K562 (cell line): ENCODE results near the gene SRSF6. TPM values are rescaled to one million over a fixed set of nuclear protein-coding genes. Genes with fewer than 3 reads are reported as not detected.

Experiments
- ATAC-seq: fragments of 200-7000 bp; cut with Tn5 transposase; 3 replicates; pipeline ENCODE4 v1.9.1; 2020; ENCODE audit warnings: moderate library complexity
- BruUV-seq: library from RNA; stranded (reverse); fragments of 400-500 nt; replicated peaks from 2 replicates; lab custom pipeline; 2021; lab: Mats Ljungman, UMichigan
- CTCF ChIA-PET: fragments of 300-600 bp; formaldehyde crosslinking; extraction: SDS; loops from one replicate; lab custom pipeline; 2021; ENCODE audit warnings: low intra/inter-chr PET ratio; lab: Yijun Ruan, JAX
- POLR2A ChIA-PET: fragments of 300-600, 350-650 bp; sonication (Branson Sonifier 250); formaldehyde crosslinking; extraction: SDS; loops from one replicate; lab custom pipeline; 2021; ENCODE audit warnings: antibody characterized with exemption, inconsistent platforms; lab: Yijun Ruan, JAX
- DNase-seq, 4 experiments: peaks; one replicate each; pipeline versions ENCODE4 v3.0.0 to v3.0.0-alpha.2; 2011 to 2018; ENCODE audit warnings: low spot score in 3 of 4, mixed read lengths in 3 of 4; ENCODE audit errors: extremely low read depth in 1 of 4
- FAIRE-seq: peaks from 2 replicates; lab custom pipeline; 2011; peaks lifted over from hg19 to GRCh38; lab: Jason Lieb, UNC
- H2AFZ ChIP-seq: 2 replicates; pipeline ENCODE4 v1.6.0; 2011; ENCODE audit warnings: low read depth, low read length, control low read depth, inconsistent platforms
- H3K27ac ChIP-seq: fragments of 200-600 bp; 3 replicates; pipeline ENCODE4 v1.8.0; 2011; ENCODE audit warnings: low read depth, mild to moderate bottlenecking, control low read depth, inconsistent platforms, low read length, moderate library complexity, mixed read lengths; ENCODE audit errors: extremely low read depth
- H3K27me3 ChIP-seq, 2 experiments: fragments of 300-600 bp in 1 of 2; 2 replicates in 1 of 2; 3 replicates in 1 of 2; pipeline versions ENCODE4 v1.6.0 to v1.8.0; 2011; ENCODE audit warnings: inconsistent platforms in 2 of 2, low read length in 2 of 2, mild to moderate bottlenecking in 1 of 2, mixed read lengths in 1 of 2, moderate library complexity in 1 of 2; ENCODE audit not compliant: control insufficient read depth in 2 of 2, insufficient read depth in 2 of 2
- H3K36me3 ChIP-seq: fragments of 300-600 bp; 3 replicates; pipeline ENCODE4 v1.8.0; 2011; ENCODE audit warnings: mild to moderate bottlenecking, low read length, inconsistent platforms; ENCODE audit not compliant: control insufficient read depth, insufficient read depth
- H3K4me1 ChIP-seq, 2 experiments: fragments of 200-600 bp in 1 of 2; replicated peaks in 1 of 2; 2 replicates in 1 of 2; 3 replicates in 1 of 2; pipeline versions ENCODE4 v1.5.1 to v1.8.0; 2011; ENCODE audit warnings: inconsistent platforms in 2 of 2, low read length in 2 of 2, mild to moderate bottlenecking in 1 of 2, mixed read lengths in 1 of 2, moderate library complexity in 1 of 2; ENCODE audit not compliant: control insufficient read depth in 2 of 2, insufficient read depth in 2 of 2
- H3K4me2 ChIP-seq: 2 replicates; pipeline ENCODE4 v1.6.1; 2011; ENCODE audit warnings: low read length, control low read depth, inconsistent platforms, mixed read lengths; ENCODE audit not compliant: insufficient read depth
- H3K4me3 ChIP-seq: fragments of 200-600 bp; sonication (generic), shearing (Covaris generic); 2 replicates; pipeline ENCODE4 v1.5.1; 2016; ENCODE audit warnings: control low read depth, inconsistent platforms
- H3K79me2 ChIP-seq: fragments of 200-600 bp; 3 replicates; pipeline ENCODE4 v1.8.0; 2011; ENCODE audit warnings: low read length, inconsistent platforms; ENCODE audit not compliant: control insufficient read depth, insufficient read depth
- H3K9ac ChIP-seq, 2 experiments: 2 replicates each; pipeline versions ENCODE4 v1.6.0 to v1.6.1; 2011; ENCODE audit warnings: low read depth in 2 of 2, low read length in 2 of 2, control low read depth in 1 of 2, inconsistent platforms in 1 of 2, mild to moderate bottlenecking in 1 of 2, mixed read lengths in 1 of 2; ENCODE audit not compliant: insufficient read depth in 1 of 2
- H3K9me1 ChIP-seq: one replicate; pipeline ENCODE4 v1.6.0; 2011; ENCODE audit warnings: inconsistent platforms, mild to moderate bottlenecking, low read length, moderate library complexity; ENCODE audit not compliant: control insufficient read depth, insufficient read depth
- H3K9me3 ChIP-seq: replicated peaks from 2 replicates; pipeline ENCODE4 v1.5.1; 2011; ENCODE audit warnings: low read depth, low read length, inconsistent platforms; ENCODE audit not compliant: control insufficient read depth, insufficient read depth
- H4K20me1 ChIP-seq: replicated peaks from 2 replicates; pipeline ENCODE4 v1.6.1; 2011; ENCODE audit warnings: low read length, inconsistent platforms, mixed read lengths; ENCODE audit not compliant: control insufficient read depth, insufficient read depth
- PCBP2 ChIP-seq: fragments of 200-400 bp; formaldehyde crosslinking; IDR thresholded peaks from 2 replicates; pipeline ENCODE4 v1.6.1; 2018; ENCODE audit warnings: low read length, low read depth, mild to moderate bottlenecking, moderate library complexity; ENCODE audit not compliant: poor library complexity, severe bottlenecking
- POLR2G ChIP-seq: fragments of 200-400 bp; formaldehyde crosslinking; IDR thresholded peaks from 2 replicates; pipeline ENCODE4 v1.6.1; 2017; ENCODE audit warnings: low read depth, mild to moderate bottlenecking, antibody characterized with exemption, low read length, moderate library complexity
- WGBS: fragments of 100-300 bp; shearing (Covaris generic); methylation state at CpG from one replicate; pipeline ENCODE4 v1.1.6; 2016; ENCODE audit warnings: low coverage, mixed read lengths; ENCODE audit not compliant: insufficient coverage; ENCODE audit errors: missing lambda C conversion rate; 5-methylcytosine and 5-hydroxymethylcytosine counted together
- in situ Hi-C: fragments of 300-500 bp; cut with MboI; formaldehyde crosslinking; loops from 4 replicates; pipeline ENCODE4 v1.15.0; 2018; ENCODE audit warnings: inconsistent platforms, mixed read lengths
- intact Hi-C: fragments of 100-400 bp; cut with micrococcal nuclease; formaldehyde crosslinking; loops from 2 replicates; pipeline ENCODE4 v1.14.2; 2022
- polyA plus RNA-seq, 8 experiments: library from polyadenylated mRNA; depleted of rRNA in 4 of 8; stranded (reverse) in 5 of 8; unstranded in 3 of 8; fragments of >200 nt; fragmentation: Nextera tagmentation in 2 of 8; fragmentation: Illumina TruSeq in 1 of 8; extraction: Ambion mirVana in 2 of 8; extraction: Trizol in 1 of 8; gene quantifications; 2 replicates each; pipeline versions ENCODE4 v1.2.1 to v1.2.3, GENCODE V29; 2011 to 2014; ENCODE audit warnings: inconsistent platforms in 1 of 8, missing spikeins in 1 of 8
- total RNA-seq, 7 experiments: library from RNA; depleted of rRNA in 6 of 7; stranded (reverse); fragments of >200 nt in 6 of 7; fragmentation: Illumina TruSeq in 2 of 7; extraction: Trizol in 2 of 7; gene quantifications; 2 replicates each; pipeline versions ENCODE4 v1.2.1 to v1.2.3, GENCODE V29; 2011 to 2021; ENCODE audit warnings: low replicate concordance in 1 of 7
- TF ChIP-seq, protein P1 (sequence below): fragments of 250-450 bp; sonication (Bioruptor Pico); IDR thresholded peaks from 2 replicates; pipeline ENCODE4 v1.9.0; 2021; ENCODE audit warnings: mild to moderate bottlenecking
- TF ChIP-seq, protein P2 (sequence below): fragments of 450-650 bp; formaldehyde crosslinking; IDR thresholded peaks from 2 replicates; pipeline ENCODE4 v1.4.0; 2020; ENCODE audit warnings: mild to moderate bottlenecking, moderate library complexity

Gene SRSF6
- total and polyA plus RNA-seq, 9 of the 15 experiments (the other 6 are each of a cell fraction or from before 2014, with no cell fraction given): 52.4 to 165 (median 117) TPM

DNA sequence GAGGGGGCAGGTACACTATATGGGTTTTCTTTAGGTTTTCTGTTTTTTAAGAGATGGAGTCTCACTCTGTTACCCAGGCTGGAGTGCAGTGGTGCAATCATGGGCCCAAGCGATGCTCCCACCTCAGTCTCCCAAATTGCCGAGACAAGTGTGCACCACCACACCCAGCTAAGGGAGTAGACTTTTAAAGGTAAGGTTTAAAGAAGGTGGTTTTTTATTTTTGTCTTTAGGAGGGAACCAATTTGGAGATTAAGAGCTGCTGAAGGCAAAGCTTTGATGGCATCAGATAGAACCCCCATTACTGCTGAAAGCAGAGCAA is 7.9 kb downstream of the SRSF6 start:
- Histone ChIP-seq H3K27ac (no peak overlapping the region), H3K4me1 (peaks cover 0 to 3% of the 10 kb centered on the region in 2 experiments; a peak in 1 of 5 replicates), H3K4me3 (no peak overlapping the region), H2AFZ (no peak overlapping the region), H3K79me2 (peaks cover 24% of the 10 kb centered on the region), H3K36me3 (peaks cover 56% of the 10 kb centered on the region), H3K27me3 (no peaks in the 10 kb centered on the region), H3K9ac (no peak overlapping the region), H3K9me1 (peaks cover 4% of the 10 kb centered on the region), H3K9me3 (no peaks in the 10 kb centered on the region), H3K4me2 (no peak overlapping the region), H4K20me1 (0 out of 2 replicates have a peak, but pooled peaks cover 4% of the 10 kb centered on the region)
- DNase-seq (no peak), ATAC-seq (peak; percentile 40), FAIRE-seq (no peak)
- in situ Hi-C loops (no loop called here), intact Hi-C loops (no loop called here)
- BruUV-seq: no TSS peak
- TF ChIP-seq, protein P1, sequence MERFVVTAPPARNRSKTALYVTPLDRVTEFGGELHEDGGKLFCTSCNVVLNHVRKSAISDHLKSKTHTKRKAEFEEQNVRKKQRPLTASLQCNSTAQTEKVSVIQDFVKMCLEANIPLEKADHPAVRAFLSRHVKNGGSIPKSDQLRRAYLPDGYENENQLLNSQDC: no peak
- 0 out of 2 replicates have a peak, but pooled peaks have one; percentile 1 for TF ChIP-seq POLR2G
- ChIA-PET CTCF (no interaction called here), POLR2A (interaction anchor here (0.6 to 3.6 kb wide), 15 partner anchors 8 to 469 kb away, joined by 3 to 34 read pairs (median 4); partner anchors contain the start of genes IFT52 and SRSF6)
- 92% methylated on average over 2 of the region's 2 CpGs for WGBS

DNA sequence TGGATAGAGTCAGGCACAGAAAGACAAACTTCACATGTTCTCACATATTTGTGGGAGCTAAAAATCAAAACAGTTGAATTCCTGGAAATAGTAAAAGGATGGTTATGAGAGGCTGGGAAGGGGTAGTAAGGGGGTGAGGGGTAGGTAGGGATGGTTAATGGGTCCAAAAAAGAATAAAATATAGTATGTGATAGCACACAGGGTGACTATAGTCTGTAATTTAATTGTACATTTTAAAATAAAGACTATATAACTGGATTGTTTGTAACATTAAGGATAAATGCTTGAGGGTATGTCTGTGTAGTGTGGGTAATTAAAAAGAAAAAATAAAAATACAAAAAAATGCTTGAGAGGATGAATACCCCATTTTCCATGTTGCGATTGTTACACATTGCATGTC is 9.9 kb downstream of the SRSF6 start:
- intact Hi-C loops: no loop called here
- 100% methylated on average over 1 of the region's 1 CpG for WGBS
- no TSS peak for BruUV-seq
- H3K9me1 ChIP-seq: peaks cover 4% of the 10 kb centered on the region
- no peak overlapping the region for H3K27ac ChIP-seq
- TF ChIP-seq, protein P2, sequence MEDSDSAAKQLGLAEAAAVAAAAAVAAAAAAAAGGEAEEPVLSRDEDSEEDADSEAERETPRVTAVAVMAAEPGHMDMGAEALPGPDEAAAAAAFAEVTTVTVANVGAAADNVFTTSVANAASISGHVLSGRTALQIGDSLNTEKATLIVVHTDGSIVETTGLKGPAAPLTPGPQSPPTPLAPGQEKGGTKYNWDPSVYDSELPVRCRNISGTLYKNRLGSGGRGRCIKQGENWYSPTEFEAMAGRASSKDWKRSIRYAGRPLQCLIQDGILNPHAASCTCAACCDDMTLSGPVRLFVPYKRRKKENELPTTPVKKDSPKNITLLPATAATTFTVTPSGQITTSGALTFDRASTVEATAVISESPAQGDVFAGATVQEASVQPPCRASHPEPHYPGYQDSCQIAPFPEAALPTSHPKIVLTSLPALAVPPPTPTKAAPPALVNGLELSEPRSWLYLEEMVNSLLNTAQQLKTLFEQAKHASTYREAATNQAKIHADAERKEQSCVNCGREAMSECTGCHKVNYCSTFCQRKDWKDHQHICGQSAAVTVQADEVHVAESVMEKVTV (CRISPR knock-in tag): no peak
- no peak for TF ChIP-seq PCBP2
- H3K9ac ChIP-seq: no peak overlapping the region
- H3K36me3 ChIP-seq: peaks cover 36% of the 10 kb centered on the region
- H3K9me3 ChIP-seq: no peaks in the 10 kb centered on the region
- no peak overlapping the region for H3K4me3 ChIP-seq
- H3K27me3 ChIP-seq: no peaks in the 10 kb centered on the region
- in situ Hi-C loops: no loop called here
- POLR2A ChIA-PET: interaction anchor here (2.4 to 3.2 kb wide), 2 partner anchors 10 kb away, joined by 9 to 34 read pairs; partner anchors contain the start of gene SRSF6
- no peak overlapping the region for H3K4me2 ChIP-seq
- DNase-seq (no peak), ATAC-seq (no peak), FAIRE-seq (no peak)
- no peaks in the 10 kb centered on the region for H4K20me1 ChIP-seq
- peaks cover 10% of the 10 kb centered on the region; the same call in 2 of the 3 replicates for H3K79me2 ChIP-seq
- CTCF ChIA-PET: no interaction called here
- H2AFZ ChIP-seq: no peak overlapping the region
- H3K4me1 ChIP-seq: peaks cover 0 to 3% of the 10 kb centered on the region in 2 experiments; a peak in 2 of 5 replicates
